ENCODE data around the gene IMMP1L. TPM values are rescaled to one million over a fixed set of nuclear protein-coding genes. Genes with fewer than 3 reads are reported as not detected.
A peak's percentile ranks its signal among the peaks of the same experiment; 100 is the strongest.

Gene IMMP1L
- total RNA-seq, 1 donor from 2014 or later = 11.3 TPM

DNA sequence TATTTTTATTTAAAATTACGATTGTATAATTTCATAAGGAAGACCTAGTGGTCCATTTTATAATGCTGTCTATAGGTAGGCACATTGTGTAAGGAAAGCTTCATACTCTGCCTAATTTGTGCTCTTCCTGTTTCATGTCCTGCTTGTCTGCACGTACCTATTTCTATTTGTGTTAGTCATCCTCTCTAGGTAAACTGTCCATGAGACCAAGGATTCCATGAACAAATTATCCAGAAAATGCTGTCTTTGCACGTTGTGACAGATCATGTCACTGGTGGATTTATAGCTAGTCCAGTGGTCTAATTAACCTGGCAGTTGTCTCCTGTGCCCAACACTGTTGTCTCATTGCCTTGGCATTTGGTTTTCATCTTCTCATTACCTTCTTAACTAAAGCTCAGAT lies 95.1 kb downstream of the IMMP1L start:
- Histone ChIP-seq H3K36me3 (ENCODE audit: control insufficient read depth, insufficient read depth, low read length) (no peaks in the 10 kb centered on the region), H3K4me3 (ENCODE audit: low read depth, low read length) (no peak overlapping the region), H3K27me3 (ENCODE audit: control insufficient read depth, insufficient read depth, low read length) (no peaks in the 10 kb centered on the region)
- DNase-seq (ENCODE audit: low read depth) = peak; percentile 77
- peak; percentile 13 for FAIRE-seq
- TF ChIP-seq, protein P1, sequence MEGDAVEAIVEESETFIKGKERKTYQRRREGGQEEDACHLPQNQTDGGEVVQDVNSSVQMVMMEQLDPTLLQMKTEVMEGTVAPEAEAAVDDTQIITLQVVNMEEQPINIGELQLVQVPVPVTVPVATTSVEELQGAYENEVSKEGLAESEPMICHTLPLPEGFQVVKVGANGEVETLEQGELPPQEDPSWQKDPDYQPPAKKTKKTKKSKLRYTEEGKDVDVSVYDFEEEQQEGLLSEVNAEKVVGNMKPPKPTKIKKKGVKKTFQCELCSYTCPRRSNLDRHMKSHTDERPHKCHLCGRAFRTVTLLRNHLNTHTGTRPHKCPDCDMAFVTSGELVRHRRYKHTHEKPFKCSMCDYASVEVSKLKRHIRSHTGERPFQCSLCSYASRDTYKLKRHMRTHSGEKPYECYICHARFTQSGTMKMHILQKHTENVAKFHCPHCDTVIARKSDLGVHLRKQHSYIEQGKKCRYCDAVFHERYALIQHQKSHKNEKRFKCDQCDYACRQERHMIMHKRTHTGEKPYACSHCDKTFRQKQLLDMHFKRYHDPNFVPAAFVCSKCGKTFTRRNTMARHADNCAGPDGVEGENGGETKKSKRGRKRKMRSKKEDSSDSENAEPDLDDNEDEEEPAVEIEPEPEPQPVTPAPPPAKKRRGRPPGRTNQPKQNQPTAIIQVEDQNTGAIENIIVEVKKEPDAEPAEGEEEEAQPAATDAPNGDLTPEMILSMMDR (IDR thresholded peaks at IDR 0.05; ENCODE audit: insufficient read depth, low read length, severe bottlenecking) = no peak

DNA sequence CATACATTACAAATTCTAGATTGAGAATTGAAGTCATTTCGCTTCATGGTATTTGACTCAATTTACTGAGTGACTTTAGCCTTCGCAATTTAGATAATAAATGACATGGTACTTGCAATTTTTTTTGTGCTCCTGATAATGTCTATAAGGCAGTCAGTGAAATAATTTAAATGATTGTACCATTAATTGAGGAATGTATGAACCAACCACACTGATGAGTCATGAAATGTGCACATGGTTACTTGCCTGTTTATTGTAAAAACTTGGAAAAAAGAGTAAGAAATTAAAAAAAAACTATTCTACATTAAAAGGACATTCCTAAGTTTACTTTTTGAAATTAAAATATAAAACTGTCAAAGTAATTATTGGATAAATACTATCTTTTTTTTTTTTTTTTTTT lies 96.5 kb downstream of the IMMP1L start:
- FAIRE-seq (no peak), DNase-seq (ENCODE audit: low read depth) (peak; percentile 68)
- H3K27me3 ChIP-seq (ENCODE audit: control insufficient read depth, insufficient read depth, low read length) = no peaks in the 10 kb centered on the region
- no peaks in the 10 kb centered on the region for H3K36me3 ChIP-seq (ENCODE audit: control insufficient read depth, insufficient read depth, low read length)
- TF ChIP-seq, protein P1 (IDR thresholded peaks at IDR 0.05; ENCODE audit: insufficient read depth, low read length, severe bottlenecking) = no peak
- H3K4me3 ChIP-seq (ENCODE audit: low read depth, low read length) = no peak overlapping the region

DNA sequence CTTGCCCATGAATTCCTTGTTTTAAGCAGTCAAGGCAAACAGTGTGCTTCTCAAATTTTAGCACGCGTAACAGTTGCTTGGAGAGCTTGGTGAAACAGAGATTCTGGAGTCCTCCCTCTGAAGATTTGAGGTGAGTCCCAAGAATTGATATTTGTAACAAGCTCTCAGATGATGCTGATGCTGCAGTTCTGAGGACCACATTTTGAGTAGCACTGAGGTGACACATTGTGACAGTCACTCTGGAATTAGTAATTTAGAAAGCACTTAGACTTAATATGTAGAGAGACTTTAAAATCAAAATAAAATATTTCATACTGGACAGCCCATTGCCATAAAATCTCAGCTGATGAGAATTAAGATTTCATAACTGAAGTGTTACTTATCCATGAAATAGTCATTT lies 101.2 kb downstream of the IMMP1L start:
- no peaks in the 10 kb centered on the region for H3K27me3 ChIP-seq (ENCODE audit: control insufficient read depth, insufficient read depth, low read length)
- TF ChIP-seq, protein P1 (IDR thresholded peaks at IDR 0.05; ENCODE audit: insufficient read depth, low read length, severe bottlenecking) = no peak
- H3K4me3 ChIP-seq (ENCODE audit: low read depth, low read length) = no peak overlapping the region
- FAIRE-seq (no peak), DNase-seq (ENCODE audit: low read depth) (no peak)
- no peaks in the 10 kb centered on the region for H3K36me3 ChIP-seq (ENCODE audit: control insufficient read depth, insufficient read depth, low read length)

DNA sequence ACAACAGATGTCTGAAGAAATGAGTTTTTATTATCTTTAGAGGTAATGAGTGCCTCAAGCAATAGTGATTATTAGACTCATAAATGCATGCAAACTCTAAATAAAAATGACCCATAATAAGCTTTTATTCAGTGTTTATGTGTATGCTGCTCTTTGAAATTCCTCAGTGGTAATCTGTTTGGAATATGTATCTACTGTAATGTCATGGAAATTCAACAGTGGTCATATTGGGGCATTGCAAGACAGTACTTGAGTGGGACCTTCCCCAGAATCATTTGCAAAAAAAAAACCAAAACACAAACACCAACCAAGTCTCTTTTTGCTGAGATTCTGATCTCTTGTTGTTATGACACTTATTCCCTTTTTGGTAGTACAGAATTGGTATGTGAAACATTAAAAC lies 104.8 kb downstream of the IMMP1L start:
- TF ChIP-seq, protein P1 (IDR thresholded peaks at IDR 0.05; ENCODE audit: insufficient read depth, low read length, severe bottlenecking) = no peak
- FAIRE-seq = no peak
- Histone ChIP-seq H3K36me3 (ENCODE audit: control insufficient read depth, insufficient read depth, low read length) (no peaks in the 10 kb centered on the region), H3K4me3 (ENCODE audit: low read depth, low read length) (no peak overlapping the region), H3K27me3 (ENCODE audit: control insufficient read depth, insufficient read depth, low read length) (no peaks in the 10 kb centered on the region)
- no peak for DNase-seq (ENCODE audit: low read depth)

DNA sequence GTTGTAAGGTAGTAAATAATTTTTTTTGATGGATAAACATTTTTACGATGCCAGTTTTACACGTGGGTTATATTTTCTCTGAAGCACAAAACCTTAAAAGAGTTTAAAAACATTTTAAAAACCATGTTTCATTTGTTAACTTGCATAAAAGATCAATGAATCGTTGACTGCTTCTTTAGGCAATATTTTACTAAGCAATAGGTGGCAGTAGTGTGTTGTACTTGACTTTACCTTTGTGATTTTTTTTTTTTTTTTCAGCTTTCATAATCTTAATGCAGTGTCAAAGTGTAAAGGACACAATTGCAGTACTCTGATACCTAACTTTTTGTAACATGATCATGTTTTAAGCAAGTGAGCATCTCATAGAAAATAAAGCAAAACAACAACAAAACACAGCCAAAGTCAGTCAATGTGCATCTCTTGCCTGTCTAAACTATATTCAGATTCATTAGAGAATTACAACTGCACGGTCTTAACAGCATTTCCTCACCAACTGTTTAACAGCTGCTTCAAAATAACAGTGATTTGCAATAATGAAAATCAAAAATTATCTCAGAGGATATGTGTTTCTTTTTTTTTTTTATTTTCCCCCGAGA lies 112.1 kb downstream of the IMMP1L start:
- Histone ChIP-seq H3K36me3 (ENCODE audit: control insufficient read depth, insufficient read depth, low read length) (no peaks in the 10 kb centered on the region), H3K4me3 (ENCODE audit: low read depth, low read length) (no peak overlapping the region), H3K27me3 (ENCODE audit: control insufficient read depth, insufficient read depth, low read length) (no peaks in the 10 kb centered on the region)
- no peak for FAIRE-seq
- TF ChIP-seq, protein P1 (IDR thresholded peaks at IDR 0.05; ENCODE audit: insufficient read depth, low read length, severe bottlenecking) = peak; percentile 50
- DNase-seq (ENCODE audit: low read depth) = peak; percentile 37

DNA sequence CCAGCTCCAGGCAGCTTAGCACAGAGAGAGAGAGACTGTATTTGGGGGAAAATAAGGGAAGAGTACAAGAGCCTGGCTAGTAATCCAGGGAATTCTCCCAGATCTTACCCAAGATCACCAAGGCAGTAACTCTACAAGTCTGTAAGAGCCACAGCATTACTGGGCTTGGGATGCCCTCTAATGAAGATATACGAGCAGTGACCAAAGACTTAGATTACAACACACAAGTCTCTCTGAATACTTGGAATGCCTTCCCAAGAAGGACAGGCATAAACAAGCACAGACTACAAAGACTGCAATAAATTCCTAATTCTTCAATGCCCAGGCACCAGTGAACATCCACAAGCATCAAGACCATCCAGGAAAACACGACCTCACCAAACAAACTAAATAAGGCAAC lies 122.0 kb downstream of the IMMP1L start:
- FAIRE-seq (no peak), DNase-seq (ENCODE audit: low read depth) (peak; percentile 64)
- Histone ChIP-seq H3K27me3 (ENCODE audit: control insufficient read depth, insufficient read depth, low read length) (no peaks in the 10 kb centered on the region), H3K36me3 (ENCODE audit: control insufficient read depth, insufficient read depth, low read length) (no peaks in the 10 kb centered on the region), H3K4me3 (ENCODE audit: low read depth, low read length) (no peak overlapping the region)
- TF ChIP-seq, protein P1 (IDR thresholded peaks at IDR 0.05; ENCODE audit: insufficient read depth, low read length, severe bottlenecking) = no peak

Measured in bronchial epithelial cell (primary cell).